Putamen (tissue), 1 donor: ENCODE data around the gene UPK1A.
"Not testable (repeated sequence)": the region's sequence is repeated elsewhere in the genome, so short reads cannot be mapped to it uniquely, and the experiment has no call there.

Source experiments
- DNase-seq: peaks from one replicate; pipeline ENCODE4 v3.0.0-alpha.2; 2016; ENCODE audit warnings: low spot score

UPK1A gene

DNA sequence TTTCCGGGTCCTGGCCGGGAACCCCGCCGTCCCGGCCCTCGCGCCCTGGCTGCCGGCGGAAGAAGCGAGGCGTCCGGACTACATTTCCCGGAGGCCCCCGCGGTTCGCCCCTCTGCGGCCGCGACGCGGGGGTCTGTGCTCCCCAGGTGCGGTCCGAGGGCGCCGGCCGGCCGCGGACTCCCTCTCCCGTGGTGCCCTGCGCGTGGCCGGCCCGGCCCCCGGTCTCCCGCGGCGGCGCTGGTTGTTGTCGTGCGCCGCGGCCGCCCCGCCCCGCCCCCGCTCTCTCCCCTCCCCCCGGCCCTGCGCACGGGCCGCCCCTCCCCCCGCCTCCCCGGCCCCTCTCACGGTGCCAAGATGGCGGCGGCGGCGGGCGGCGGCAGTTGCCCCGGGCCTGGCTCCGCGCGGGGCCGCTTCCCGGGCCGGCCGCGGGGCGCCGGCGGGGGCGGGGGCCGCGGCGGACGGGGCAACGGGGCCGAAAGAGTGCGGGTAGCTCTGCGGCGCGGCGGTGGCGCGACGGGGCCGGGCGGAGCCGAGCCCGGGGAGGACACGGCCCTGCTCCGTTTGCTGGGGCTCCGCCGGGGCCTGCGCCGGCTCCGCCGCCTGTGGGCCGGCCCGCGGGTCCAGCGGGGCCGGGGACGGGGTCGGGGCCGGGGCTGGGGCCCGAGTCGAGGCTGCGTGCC, 51.5 kb downstream of the UPK1A start, which contains the start of gene KMT2B:
KMT2B (plus strand) TSS at position 339 of the 680 bp plus-strand sequence; CDS start at position 355, 16 bp downstream.
- no peak for DNase-seq

DNA sequence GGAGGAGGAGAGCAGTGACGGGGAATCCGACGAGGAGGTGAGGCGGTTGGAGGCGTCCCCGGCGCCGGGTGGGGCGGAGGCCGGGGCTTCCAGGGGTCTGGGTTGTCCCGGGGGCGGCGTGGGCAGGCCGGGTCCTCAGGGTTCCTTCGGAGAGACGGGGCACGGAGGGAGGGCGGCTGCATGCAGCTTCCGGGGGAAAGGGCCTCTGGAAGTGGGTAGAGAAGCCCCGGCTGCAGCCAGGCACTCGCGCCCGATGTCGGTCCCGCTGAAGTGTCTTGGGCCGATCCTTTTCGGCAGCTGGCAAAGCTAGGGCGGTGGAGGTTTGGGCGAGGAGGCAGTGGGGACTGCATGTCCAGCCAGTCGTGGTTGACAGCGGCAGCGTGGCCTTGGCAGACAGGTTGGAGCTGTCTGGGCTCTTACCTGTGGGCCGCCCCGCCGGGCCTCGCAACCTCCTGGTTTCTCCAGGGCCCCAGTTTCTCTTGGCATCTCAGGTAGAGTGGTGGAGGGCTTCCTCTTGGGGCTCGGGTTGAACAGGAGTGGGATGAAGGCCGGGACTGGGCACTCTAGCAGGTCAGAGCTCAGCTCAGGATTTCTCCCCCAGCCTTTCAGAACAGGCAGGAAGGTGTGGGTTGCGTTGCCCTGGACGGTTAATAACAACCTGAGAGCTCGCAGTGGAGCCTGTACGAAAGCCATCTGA, 52.2 kb downstream of the UPK1A start:
- no peak for DNase-seq

- no peak for DNase-seq
Measured at GRCh38 chr19:35719402-35720162, 53.3 kb downstream of the UPK1A start.

DNA sequence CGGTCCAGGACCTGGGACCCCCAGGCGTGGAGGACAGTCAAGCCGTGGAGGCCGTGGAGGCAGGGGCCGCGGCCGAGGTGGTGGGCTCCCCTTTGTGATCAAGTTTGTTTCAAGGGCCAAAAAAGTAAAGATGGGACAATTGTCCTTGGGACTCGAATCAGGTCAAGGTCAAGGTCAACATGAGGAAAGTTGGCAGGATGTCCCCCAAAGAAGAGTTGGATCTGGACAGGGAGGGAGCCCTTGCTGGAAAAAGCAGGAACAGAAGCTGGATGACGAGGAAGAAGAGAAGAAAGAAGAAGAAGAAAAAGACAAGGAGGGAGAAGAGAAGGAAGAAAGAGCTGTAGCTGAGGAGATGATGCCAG, 53.8 kb downstream of the UPK1A start:
- DNase-seq = no peak

DNA sequence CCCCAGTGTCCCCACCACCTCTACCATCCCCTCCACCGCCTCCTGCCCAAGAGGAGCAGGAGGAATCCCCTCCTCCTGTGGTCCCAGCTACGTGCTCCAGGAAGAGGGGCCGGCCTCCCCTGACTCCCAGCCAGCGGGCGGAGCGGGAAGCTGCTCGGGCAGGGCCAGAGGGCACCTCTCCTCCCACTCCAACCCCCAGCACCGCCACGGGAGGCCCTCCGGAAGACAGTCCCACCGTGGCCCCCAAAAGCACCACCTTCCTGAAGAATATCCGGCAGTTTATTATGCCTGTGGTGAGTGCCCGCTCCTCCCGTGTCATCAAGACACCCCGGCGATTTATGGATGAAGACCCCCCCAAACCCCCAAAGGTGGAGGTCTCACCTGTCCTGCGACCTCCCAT, 54.3 kb downstream of the UPK1A start:
- no peak for DNase-seq

DNA sequence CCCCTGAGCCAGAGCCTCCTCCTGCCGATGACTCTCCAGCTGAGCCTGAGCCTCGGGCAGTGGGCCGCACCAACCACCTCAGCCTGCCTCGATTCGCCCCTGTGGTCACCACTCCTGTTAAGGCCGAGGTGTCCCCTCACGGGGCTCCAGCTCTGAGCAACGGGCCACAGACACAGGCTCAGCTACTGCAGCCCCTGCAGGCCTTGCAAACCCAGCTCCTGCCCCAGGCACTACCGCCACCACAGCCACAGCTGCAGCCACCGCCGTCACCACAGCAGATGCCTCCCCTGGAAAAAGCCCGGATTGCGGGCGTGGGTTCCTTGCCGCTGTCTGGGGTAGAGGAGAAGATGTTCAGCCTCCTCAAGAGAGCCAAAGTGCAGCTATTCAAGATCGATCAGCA, 55.1 kb downstream of the UPK1A start:
- no peak for DNase-seq

GRCh38 chr19:35722461-35722860, 56.1 kb downstream of the UPK1A start:
- DNase-seq = no peak

DNA sequence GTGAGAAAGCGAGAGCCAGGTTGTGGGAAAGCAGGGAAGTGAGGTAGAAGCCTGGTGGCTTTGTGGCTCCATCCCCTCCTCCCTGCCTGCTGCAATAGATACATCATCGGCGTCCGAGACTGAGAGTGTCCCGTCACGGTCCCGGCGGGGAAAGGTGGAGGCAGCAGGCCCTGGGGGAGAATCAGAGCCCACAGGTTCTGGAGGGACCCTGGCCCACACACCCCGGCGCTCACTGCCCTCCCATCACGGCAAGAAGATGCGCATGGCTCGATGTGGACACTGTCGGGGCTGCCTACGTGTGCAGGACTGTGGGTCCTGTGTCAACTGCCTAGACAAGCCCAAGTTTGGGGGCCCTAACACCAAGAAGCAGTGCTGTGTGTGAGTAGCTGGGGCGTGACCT, 56.6 kb downstream of the UPK1A start:
- no peak for DNase-seq

DNA sequence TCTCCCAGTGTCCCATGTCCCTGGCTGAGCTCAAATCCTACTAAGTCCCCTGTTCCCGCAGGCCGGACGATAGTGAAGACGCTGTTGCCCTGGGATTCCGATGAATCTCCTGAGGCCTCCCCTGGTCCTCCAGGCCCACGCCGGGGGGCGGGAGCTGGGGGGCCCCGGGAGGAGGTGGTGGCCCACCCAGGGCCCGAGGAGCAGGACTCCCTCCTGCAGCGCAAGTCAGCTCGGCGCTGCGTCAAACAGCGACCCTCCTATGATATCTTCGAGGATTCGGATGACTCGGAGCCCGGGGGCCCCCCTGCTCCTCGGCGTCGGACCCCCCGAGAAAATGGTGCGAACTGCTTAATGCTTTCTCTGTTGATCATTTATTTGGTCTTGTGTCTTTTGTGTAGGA, 57.4 kb downstream of the UPK1A start:
- DNase-seq = no peak

DNA sequence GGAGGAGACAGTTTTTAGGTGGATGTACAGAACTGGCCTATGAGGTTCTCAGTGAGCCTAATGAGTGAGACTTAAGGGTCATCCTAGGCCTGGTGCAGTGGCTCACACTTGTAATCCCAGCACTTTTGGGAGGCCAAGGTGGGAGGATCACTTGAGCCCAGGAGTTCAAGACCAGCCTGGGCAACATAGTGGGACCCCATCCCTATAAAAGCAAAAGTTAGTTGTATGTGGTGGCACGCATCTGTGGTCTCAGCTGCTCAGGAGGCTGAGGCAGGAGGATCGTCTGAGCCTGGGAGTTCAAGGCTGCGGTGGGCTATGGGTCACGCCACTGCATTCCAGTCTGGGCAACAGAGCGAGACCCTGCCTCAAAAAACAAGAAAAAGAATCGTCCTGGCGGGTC, 57.8 kb downstream of the UPK1A start:
- not testable (repeated sequence) for DNase-seq

- DNase-seq = no peak
Measured at GRCh38 chr19:35724560-35724959, 58.2 kb downstream of the UPK1A start.

- no peak for DNase-seq
Measured at GRCh38 chr19:35725216-35725861, 59.0 kb downstream of the UPK1A start.

DNA sequence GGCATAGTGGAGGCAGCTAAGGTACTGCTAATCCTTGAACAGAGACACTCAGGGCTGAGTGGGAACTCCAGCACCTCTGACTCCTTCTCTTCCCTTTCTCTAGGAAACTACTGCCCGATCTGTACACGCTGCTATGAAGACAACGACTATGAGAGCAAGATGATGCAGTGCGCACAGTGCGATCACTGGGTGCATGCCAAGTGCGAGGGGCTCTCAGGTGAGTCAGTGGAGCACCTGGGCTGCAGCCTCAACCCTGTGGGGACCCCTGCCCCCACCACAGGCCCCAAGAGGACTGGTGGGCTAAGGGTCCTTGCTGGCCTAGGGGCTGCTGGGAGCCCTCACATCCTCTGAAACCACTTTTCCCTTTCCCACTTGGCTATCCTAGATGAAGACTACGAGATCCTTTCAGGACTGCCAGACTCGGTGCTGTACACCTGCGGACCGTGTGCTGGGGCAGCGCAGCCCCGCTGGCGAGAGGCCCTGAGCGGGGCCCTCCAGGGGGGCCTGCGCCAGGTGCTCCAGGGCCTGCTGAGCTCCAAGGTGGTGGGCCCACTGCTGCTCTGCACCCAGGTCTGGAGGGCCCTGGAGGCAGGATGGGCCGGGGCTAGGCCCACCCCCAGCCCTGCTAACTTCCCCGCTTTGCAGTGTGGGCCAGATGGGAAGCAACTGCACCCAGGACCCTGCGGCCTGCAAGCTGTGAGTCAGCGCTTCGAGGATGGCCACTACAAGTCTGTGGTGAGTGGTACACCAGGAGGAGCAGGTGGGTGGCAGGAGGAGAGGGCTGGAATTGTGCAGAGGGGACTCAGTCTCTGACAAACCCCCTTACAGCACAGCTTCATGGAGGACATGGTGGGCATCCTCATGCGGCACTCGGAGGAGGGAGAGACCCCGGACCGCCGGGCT, 61.0 kb downstream of the UPK1A start:
- no peak for DNase-seq
